Nephron (organoid): ENCODE data around the gene RPA3.

ENCODE experiments used
- H3K27ac Mint-ChIP-seq, 3 experiments: 2 replicates each; pipeline ENCODE4 v1.8.0; 2020; ENCODE audit warnings: mixed read lengths in 3 of 3, mild to moderate bottlenecking in 2 of 3, moderate library complexity in 1 of 3
- H3K27me3 Mint-ChIP-seq: 2 replicates; pipeline ENCODE4 v1.8.0; 2021; ENCODE audit warnings: low read depth, mild to moderate bottlenecking, moderate library complexity, mixed read lengths
- H3K36me3 Mint-ChIP-seq: 2 replicates; pipeline ENCODE4 v1.8.0; 2020; ENCODE audit warnings: low read depth, mixed read lengths
- H3K4me1 Mint-ChIP-seq: 2 replicates; pipeline ENCODE4 v1.8.0; 2020; ENCODE audit warnings: mixed read lengths
- H3K4me3 Mint-ChIP-seq, 3 experiments: 2 replicates each; pipeline ENCODE4 v1.8.0; 2020; ENCODE audit warnings: mild to moderate bottlenecking in 3 of 3, mixed read lengths in 3 of 3, moderate library complexity in 2 of 3
- H3K9me3 Mint-ChIP-seq: 2 replicates; pipeline ENCODE4 v1.8.0; 2020; ENCODE audit warnings: mixed read lengths
- CTCF ChIP-seq, 3 experiments: fragments of 200-600 bp; sonication (generic); IDR thresholded peaks; one replicate each; pipeline ENCODE4 v1.5.0; 2021; ENCODE audit warnings: antibody characterized with exemption in 3 of 3; ENCODE audit not compliant: unreplicated experiment in 3 of 3

RPA3 gene

GRCh38 chr7:7720750-7721621 lies 2.6 kb upstream of the RPA3 start:
- peaks cover 3% of the 10 kb centered on the region for H3K27me3 Mint-ChIP-seq
- no peak for TF ChIP-seq CTCF (IDR thresholded peaks at IDR 0.05; ENCODE audit: unreplicated experiment in 3 of 3)
- H3K27ac Mint-ChIP-seq: no peak overlapping the region
- peaks cover 2% of the 10 kb centered on the region for H3K9me3 Mint-ChIP-seq
- H3K4me3 Mint-ChIP-seq: no peak overlapping the region
- peaks cover 16% of the 10 kb centered on the region for H3K4me1 Mint-ChIP-seq
- H3K36me3 Mint-ChIP-seq: peaks cover 3% of the 10 kb centered on the region

GRCh38 chr7:7720193-7720592 lies 1.8 kb upstream of the RPA3 start:
- TF ChIP-seq CTCF (IDR thresholded peaks at IDR 0.05; ENCODE audit: unreplicated experiment in 3 of 3): no peak
- H3K36me3 Mint-ChIP-seq: peaks cover 3% of the 10 kb centered on the region
- H3K27me3 Mint-ChIP-seq: peaks cover 3% of the 10 kb centered on the region
- peaks cover 16% of the 10 kb centered on the region for H3K4me1 Mint-ChIP-seq
- H3K9me3 Mint-ChIP-seq: no peaks in the 10 kb centered on the region
- H3K4me3 Mint-ChIP-seq: no peak overlapping the region
- H3K27ac Mint-ChIP-seq: no peak overlapping the region

- H3K9me3 Mint-ChIP-seq: no peaks in the 10 kb centered on the region
- no peak overlapping the region for H3K4me3 Mint-ChIP-seq
- peaks cover 3% of the 10 kb centered on the region for H3K27me3 Mint-ChIP-seq
- peaks cover 3% of the 10 kb centered on the region for H3K36me3 Mint-ChIP-seq
- no peak for TF ChIP-seq CTCF (IDR thresholded peaks at IDR 0.05; ENCODE audit: unreplicated experiment in 3 of 3)
- peak overlapping the region in 2 of 3 experiments; percentile 50 to 86 for H3K27ac Mint-ChIP-seq
- H3K4me1 Mint-ChIP-seq: peaks cover 16% of the 10 kb centered on the region
Measured at GRCh38 chr7:7719236-7719635, 829 bp upstream of the RPA3 start.

- H3K36me3 Mint-ChIP-seq: no peaks in the 10 kb centered on the region
- no peaks in the 10 kb centered on the region for H3K9me3 Mint-ChIP-seq
- no peak overlapping the region for H3K27ac Mint-ChIP-seq
- H3K4me3 Mint-ChIP-seq: no peak overlapping the region
- peaks cover 6% of the 10 kb centered on the region for H3K4me1 Mint-ChIP-seq
- no peak for TF ChIP-seq CTCF (IDR thresholded peaks at IDR 0.05; ENCODE audit: unreplicated experiment in 3 of 3)
- peaks cover 3% of the 10 kb centered on the region for H3K27me3 Mint-ChIP-seq
Measured at GRCh38 chr7:7713730-7714129, 4.7 kb downstream of the RPA3 start.

- Mint-ChIP-seq H3K27ac (no peak overlapping the region), H3K36me3 (no peaks in the 10 kb centered on the region), H3K4me3 (no peak overlapping the region), H3K27me3 (peaks cover 3% of the 10 kb centered on the region), H3K9me3 (no peaks in the 10 kb centered on the region), H3K4me1 (peaks cover 21% of the 10 kb centered on the region)
- TF ChIP-seq CTCF (IDR thresholded peaks at IDR 0.05; ENCODE audit: unreplicated experiment in 3 of 3): no peak
Measured at GRCh38 chr7:7710469-7710868, 7.9 kb downstream of the RPA3 start.

GRCh38 chr7:7709291-7709690 lies 9.1 kb downstream of the RPA3 start:
- Mint-ChIP-seq H3K4me1 (peaks cover 21% of the 10 kb centered on the region), H3K9me3 (no peaks in the 10 kb centered on the region), H3K4me3 (no peak overlapping the region), H3K27ac (peak overlapping the region in 2 of 3 experiments; percentile 45 to 66), H3K36me3 (no peaks in the 10 kb centered on the region), H3K27me3 (peaks cover 3% of the 10 kb centered on the region)
- TF ChIP-seq CTCF (IDR thresholded peaks at IDR 0.05; ENCODE audit: unreplicated experiment in 3 of 3): no peak
